LNCaP clone FGC (cell line): ENCODE measurements around the gene GRSF1.

ENCODE experiments used
- DNase-seq: peaks from one replicate; pipeline ENCODE4 v3.0.0-alpha.2; 2011; ENCODE audit warnings: low read depth
- H3K4me3 ChIP-seq: 2 replicates; pipeline ENCODE4 v1.5.1; 2011; ENCODE audit warnings: mild to moderate bottlenecking, low read depth, low read length, control low read depth
- TF ChIP-seq, protein P1 (sequence below): IDR thresholded peaks from 2 replicates; pipeline ENCODE4 v1.5.1; 2012; ENCODE audit warnings: mild to moderate bottlenecking; ENCODE audit not compliant: control insufficient read depth, insufficient read depth; ENCODE audit errors: extremely low read depth

The GRSF1 gene

DNA sequence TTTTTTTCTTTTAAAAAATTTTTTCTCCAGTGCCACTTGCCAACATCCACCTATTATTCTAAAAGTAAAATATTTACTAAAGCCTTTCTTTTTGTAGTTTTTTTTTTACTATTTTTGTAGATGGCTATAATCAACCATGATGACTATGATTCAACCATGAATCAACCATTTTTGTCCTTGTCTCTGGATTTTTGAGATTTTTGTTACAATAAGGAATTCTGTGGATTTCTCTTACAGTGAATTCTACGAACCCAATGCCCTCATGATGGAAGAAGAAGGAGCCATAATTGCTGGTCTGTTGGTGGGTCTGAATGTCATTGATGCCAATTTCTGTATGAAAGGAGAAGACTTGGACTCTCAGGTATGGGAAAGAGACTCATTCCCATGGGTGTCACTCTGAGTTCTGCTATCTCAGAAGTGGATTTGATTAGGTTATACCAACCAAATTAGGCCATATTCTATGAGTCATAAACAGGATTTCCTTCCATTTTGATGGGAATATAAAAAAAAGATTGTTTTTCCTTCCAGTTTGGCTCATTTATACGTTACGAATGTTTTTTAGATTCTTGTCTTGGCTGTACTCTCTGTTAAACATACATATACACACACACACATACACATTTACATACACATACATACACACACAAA lies 71.3 kb downstream of the GRSF1 start:
- no peak overlapping the region for H3K4me3 ChIP-seq
- TF ChIP-seq, protein P1, sequence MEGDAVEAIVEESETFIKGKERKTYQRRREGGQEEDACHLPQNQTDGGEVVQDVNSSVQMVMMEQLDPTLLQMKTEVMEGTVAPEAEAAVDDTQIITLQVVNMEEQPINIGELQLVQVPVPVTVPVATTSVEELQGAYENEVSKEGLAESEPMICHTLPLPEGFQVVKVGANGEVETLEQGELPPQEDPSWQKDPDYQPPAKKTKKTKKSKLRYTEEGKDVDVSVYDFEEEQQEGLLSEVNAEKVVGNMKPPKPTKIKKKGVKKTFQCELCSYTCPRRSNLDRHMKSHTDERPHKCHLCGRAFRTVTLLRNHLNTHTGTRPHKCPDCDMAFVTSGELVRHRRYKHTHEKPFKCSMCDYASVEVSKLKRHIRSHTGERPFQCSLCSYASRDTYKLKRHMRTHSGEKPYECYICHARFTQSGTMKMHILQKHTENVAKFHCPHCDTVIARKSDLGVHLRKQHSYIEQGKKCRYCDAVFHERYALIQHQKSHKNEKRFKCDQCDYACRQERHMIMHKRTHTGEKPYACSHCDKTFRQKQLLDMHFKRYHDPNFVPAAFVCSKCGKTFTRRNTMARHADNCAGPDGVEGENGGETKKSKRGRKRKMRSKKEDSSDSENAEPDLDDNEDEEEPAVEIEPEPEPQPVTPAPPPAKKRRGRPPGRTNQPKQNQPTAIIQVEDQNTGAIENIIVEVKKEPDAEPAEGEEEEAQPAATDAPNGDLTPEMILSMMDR, result no peak
- DNase-seq, result no peak
